NK-92 treated with Interleukin-12 subunit alpha and Interleukin-12 subunit beta, amount 100 ng/mL, for 24 hours (cell line): ENCODE results near the gene EIF1B.
"Not testable (repeated sequence)": the region's sequence is repeated elsewhere in the genome, so short reads cannot be mapped to it uniquely, and the experiment has no call there.

Experiments used
- DNase-seq: peaks from one replicate; lab custom pipeline; 2025; lab: John Stamatoyannopoulos, UW

Gene EIF1B

GRCh38 chr3:40309418-40309924, at the start of gene EIF1B:
TSS of gene EIF1B (plus strand) at chr3:40309707. CDS start at chr3:40309942, 235 bp downstream.
- DNase-seq, result peak; percentile 89

GRCh38 chr3:40262331-40262730, 47.2 kb upstream of the EIF1B start:
- DNase-seq, result no peak

- DNase-seq, result no peak
Measured at GRCh38 chr3:40264451-40264850, 45.1 kb upstream of the EIF1B start.

- no peak for DNase-seq
Measured at GRCh38 chr3:40265181-40265580, 44.3 kb upstream of the EIF1B start.

- no peak for DNase-seq
Measured at GRCh38 chr3:40267937-40268724, 41.4 kb upstream of the EIF1B start.

GRCh38 chr3:40268802-40269524, 40.5 kb upstream of the EIF1B start:
- DNase-seq, result no peak

- no peak for DNase-seq
Measured at GRCh38 chr3:40278791-40279190, 30.7 kb upstream of the EIF1B start.

GRCh38 chr3:40281995-40282394, 27.5 kb upstream of the EIF1B start:
- no peak for DNase-seq

- not testable (repeated sequence) for DNase-seq
Measured at GRCh38 chr3:40283057-40283456, 26.4 kb upstream of the EIF1B start.

- DNase-seq, result no peak
Measured at GRCh38 chr3:40287248-40287647, 22.3 kb upstream of the EIF1B start.

GRCh38 chr3:40290396-40290795, 19.1 kb upstream of the EIF1B start:
- DNase-seq, result no peak

GRCh38 chr3:40291471-40291870, 18.0 kb upstream of the EIF1B start:
- DNase-seq, result no peak

GRCh38 chr3:40292637-40293349, 16.7 kb upstream of the EIF1B start:
- no peak for DNase-seq

GRCh38 chr3:40294434-40294833, 15.1 kb upstream of the EIF1B start:
- DNase-seq, result no peak

- no peak for DNase-seq
Measured at GRCh38 chr3:40298075-40298474, 11.4 kb upstream of the EIF1B start.

- no peak for DNase-seq
Measured at GRCh38 chr3:40299130-40299720, 10.3 kb upstream of the EIF1B start.

- DNase-seq, result no peak
Measured at GRCh38 chr3:40299721-40300335, 9.7 kb upstream of the EIF1B start.

- DNase-seq, result no peak
Measured at GRCh38 chr3:40302784-40303183, 6.7 kb upstream of the EIF1B start.

- DNase-seq, result no peak
Measured at GRCh38 chr3:40304352-40304751, 5.2 kb upstream of the EIF1B start.

- DNase-seq, result no peak
Measured at GRCh38 chr3:40306336-40306735, 3.2 kb upstream of the EIF1B start.

GRCh38 chr3:40307176-40307575, 2.3 kb upstream of the EIF1B start:
- DNase-seq, result no peak
